Peyer's patch (tissue), 4 donors: Measurements from ENCODE around the gene IRF5.

ENCODE experiments used
- CTCF ChIP-seq, 6 experiments: fragments of 450-650 bp in 4 of 6; fragments of 200-600 bp in 2 of 6; sonication (generic) in 1 of 6; IDR thresholded peaks; one replicate each; pipeline ENCODE4 v1.5.1; 2017 to 2019; ENCODE audit warnings: antibody characterized with exemption in 6 of 6, mild to moderate bottlenecking in 3 of 6, moderate library complexity in 1 of 6
- POLR2A ChIP-seq, 2 donors: fragments of 450-650 bp; IDR thresholded peaks; one replicate each; pipeline ENCODE4 v1.5.1; 2017; ENCODE audit warnings: antibody characterized with exemption in 2 of 2, mild to moderate bottlenecking in 2 of 2, moderate library complexity in 2 of 2

GRCh38 chr7:128900237-128900636 lies 37.5 kb upstream of the IRF5 start:
- TF ChIP-seq CTCF (IDR thresholded peaks at IDR 0.05) (no peak), POLR2A (IDR thresholded peaks at IDR 0.05) (no peak)
